SU-DHL-6 (cell line): Measurements from ENCODE around the gene SPOCK1.

Experiments used
- CTCF ChIP-seq: fragments of 200-600 bp; sonication (generic); IDR thresholded peaks from one replicate; pipeline ENCODE4 v1.5.1; 2017; ENCODE audit warnings: antibody characterized with exemption, mild to moderate bottlenecking, low read length, moderate library complexity; ENCODE audit not compliant: insufficient read depth, poor library complexity, severe bottlenecking
- EZH2phosphoT487 ChIP-seq: fragments of 200-600 bp; sonication (generic), shearing (Covaris generic); conservative IDR thresholded peaks from 2 replicates; pipeline ENCODE4 v1.6.1; 2018; ENCODE audit warnings: mild to moderate bottlenecking, antibody characterized with exemption, low read length, moderate library complexity, mixed read lengths

GRCh38 chr5:137184734-137185133 is 314.4 kb downstream of the SPOCK1 start:
- no peak for TF ChIP-seq CTCF
- TF ChIP-seq EZH2phosphoT487, result no peak
